GM12874 (cell line): ENCODE results near the gene ZNF414.

Experiments
- CTCF ChIP-seq: IDR thresholded peaks from 2 replicates; pipeline ENCODE4 v1.5.1; 2011; ENCODE audit warnings: low read depth, mild to moderate bottlenecking, control low read depth, low read length, moderate library complexity; ENCODE audit not compliant: insufficient read depth

ZNF414 gene

GRCh38 chr19:8505680-8506401, 8.1 kb downstream of the ZNF414 start:
- peak; percentile 91 for TF ChIP-seq CTCF

GRCh38 chr19:8504919-8505318, 9.0 kb downstream of the ZNF414 start:
- no peak for TF ChIP-seq CTCF

GRCh38 chr19:8504171-8504570, 9.8 kb downstream of the ZNF414 start:
- no peak for TF ChIP-seq CTCF

- no peak for TF ChIP-seq CTCF
Measured at GRCh38 chr19:8503510-8503909, 10.5 kb downstream of the ZNF414 start.

GRCh38 chr19:8501981-8502380, 12.0 kb downstream of the ZNF414 start:
- no peak for TF ChIP-seq CTCF

GRCh38 chr19:8501516-8501915, 12.5 kb downstream of the ZNF414 start:
- TF ChIP-seq CTCF: no peak

- TF ChIP-seq CTCF: no peak
Measured at GRCh38 chr19:8500158-8500557, 13.8 kb downstream of the ZNF414 start.
